Measurements from ENCODE around the gene IFT74.

DNA sequence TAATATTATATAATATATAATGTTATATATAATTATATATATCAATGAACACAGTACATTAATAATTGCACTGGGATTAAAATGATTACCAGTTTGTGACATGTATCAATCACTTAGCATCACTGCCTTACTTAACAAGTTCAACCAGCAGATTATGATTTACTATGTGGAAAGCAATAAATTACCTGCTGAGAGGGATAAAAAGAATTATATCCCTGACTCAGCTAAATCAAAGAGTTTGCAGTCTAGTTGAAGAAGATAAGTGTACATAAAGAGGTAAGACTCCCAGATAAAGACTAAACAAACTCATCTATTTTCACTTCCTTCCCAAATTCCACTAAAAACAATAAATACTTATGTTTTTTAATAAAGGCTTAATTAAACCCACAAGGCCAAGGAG lies 20.4 kb upstream of the IFT74 start:
- TF ChIP-seq POLR2A (IDR thresholded peaks at IDR 0.05) (no peak), CTCF (IDR thresholded peaks at IDR 0.05) (no peak)
